HepG2 (cell line): Measurements from ENCODE around the gene APOBEC3B. TPM values are rescaled to one million over a fixed set of nuclear protein-coding genes. Genes with fewer than 3 reads are reported as not detected.

Source experiments
- AGO2 ChIP-seq: fragments of 200-400 bp; formaldehyde crosslinking; optimal IDR thresholded peaks from 2 replicates; pipeline ENCODE3; 2017; ENCODE audit warnings: mild to moderate bottlenecking, low read depth, low read length, moderate library complexity
- ATF1 ChIP-seq: IDR thresholded peaks from 2 replicates; pipeline ENCODE4 v1.6.1; 2016; ENCODE audit warnings: mild to moderate bottlenecking, control low read depth
- ATF6 ChIP-seq: sonication (generic); formaldehyde crosslinking; conservative IDR thresholded peaks from 2 replicates; pipeline ENCODE4 v1.4.0; 2020; ENCODE audit warnings: missing genetic modification reagents
- DZIP1 ChIP-seq: sonication (generic); formaldehyde crosslinking; IDR thresholded peaks from 2 replicates; pipeline ENCODE4 v1.5.0; 2020; ENCODE audit warnings: mild to moderate bottlenecking, missing genetic modification reagents
- ETS1 ChIP-seq: sonication (generic); formaldehyde crosslinking; IDR thresholded peaks from 2 replicates; pipeline ENCODE4 v1.4.0; 2020; ENCODE audit warnings: missing genetic modification reagents
- PRDM10 ChIP-seq: sonication (generic); formaldehyde crosslinking; IDR thresholded peaks from 2 replicates; pipeline ENCODE4 v1.4.0; 2020; ENCODE audit warnings: low read depth, missing genetic modification reagents
- RFX3 ChIP-seq: IDR thresholded peaks from 2 replicates; pipeline ENCODE4 v1.6.1; 2016; ENCODE audit warnings: missing biosample characterization, missing genetic modification reagents
- TFDP2 ChIP-seq: sonication (generic); formaldehyde crosslinking; IDR thresholded peaks from 2 replicates; pipeline ENCODE4 v1.4.0; 2020; ENCODE audit warnings: missing genetic modification reagents
- THYN1 ChIP-seq: sonication (generic); formaldehyde crosslinking; IDR thresholded peaks from 2 replicates; pipeline ENCODE4 v1.8.1; 2023; ENCODE audit warnings: low read depth, mild to moderate bottlenecking, moderate library complexity, missing genetic modification reagents, borderline replicate concordance
- YY1 ChIP-seq: IDR thresholded peaks from 2 replicates; pipeline ENCODE4 v1.6.1; 2011; ENCODE audit warnings: low read length, low read depth, moderate library complexity, mild to moderate bottlenecking; ENCODE audit not compliant: insufficient read depth, insufficient replicate concordance
- ZNF18 ChIP-seq: sonication (generic); formaldehyde crosslinking; IDR thresholded peaks from 2 replicates; pipeline ENCODE4 v1.8.0; 2022; ENCODE audit warnings: mild to moderate bottlenecking, missing genetic modification reagents; ENCODE audit not compliant: insufficient replicate concordance
- ZNF431 ChIP-seq: sonication (generic); formaldehyde crosslinking; IDR thresholded peaks from 2 replicates; pipeline ENCODE4 v1.9.0; 2022; ENCODE audit warnings: missing genetic modification reagents, low read depth, mild to moderate bottlenecking, borderline replicate concordance
- ZNF660 ChIP-seq: sonication (generic); formaldehyde crosslinking; IDR thresholded peaks from 2 replicates; pipeline ENCODE4 v1.5.1; 2020; ENCODE audit warnings: mild to moderate bottlenecking, low read depth, missing genetic modification reagents, borderline replicate concordance
- polyA plus RNA-seq, 8 experiments: library from polyadenylated mRNA; depleted of rRNA in 3 of 8; stranded (reverse) in 7 of 8; unstranded in 1 of 8; fragments of >200 nt; fragmentation: Illumina TruSeq in 4 of 8; extraction: Trizol in 4 of 8; gene quantifications; 2 replicates each; pipeline versions ENCODE4 v1.2.1 to v1.2.3, GENCODE V29; 2011 to 2016; ENCODE audit warnings: low read depth in 4 of 8, missing spikeins in 1 of 8, mixed read lengths in 1 of 8; ENCODE audit not compliant: insufficient read depth in 1 of 8
- total RNA-seq, 5 experiments: library from RNA; depleted of rRNA; stranded (reverse); fragments of >200 nt; fragmentation: Illumina TruSeq; extraction: Trizol; gene quantifications; 2 replicates each; pipeline ENCODE4 v1.2.3, GENCODE V29; 2016; ENCODE audit warnings: low read depth in 1 of 5

Gene APOBEC3B
- total and polyA plus RNA-seq, 2 of the 13 experiments (the other 11 are each of a cell fraction or from before 2014, with no cell fraction given), result 6.7 to 8.8 TPM

- TF ChIP-seq DZIP1 (CRISPR knock-in tag), result no peak
- TF ChIP-seq PRDM10 (CRISPR knock-in tag), result no peak
- no peak for TF ChIP-seq ETS1 (CRISPR knock-in tag)
- no peak for TF ChIP-seq ZNF431 (CRISPR knock-in tag)
- no peak for TF ChIP-seq ATF6 (CRISPR knock-in tag)
- TF ChIP-seq THYN1 (CRISPR knock-in tag), result no peak
- TF ChIP-seq RFX3 (CRISPR knock-in tag), result no peak
- no peak for TF ChIP-seq ZNF660 (CRISPR knock-in tag)
- peak; percentile 35 for TF ChIP-seq YY1
- TF ChIP-seq AGO2, result no peak
- 0 out of 2 replicates have a peak, but pooled peaks have one; percentile 19 for TF ChIP-seq TFDP2 (CRISPR knock-in tag)
- TF ChIP-seq ATF1 (CRISPR knock-in tag), result no peak
- TF ChIP-seq ZNF18 (CRISPR knock-in tag), result no peak
Measured at GRCh38 chr22:39013942-39014722, 32.0 kb downstream of the APOBEC3B start, which contains the start of gene APOBEC3C (continued).
